PC-3 (cell line): ENCODE data around the gene SAG.

Experiments used
- EZH2 ChIP-seq: fragments of 300-600 bp; sonication (generic); IDR thresholded peaks from one replicate; pipeline ENCODE4 v1.6.1; 2017; ENCODE audit warnings: antibody characterized with exemption, mild to moderate bottlenecking, low read length; ENCODE audit not compliant: unreplicated experiment
- EZH2phosphoT487 ChIP-seq: fragments of 300-600 bp; sonication (generic); IDR thresholded peaks from 2 replicates; pipeline ENCODE4 v1.6.1; 2018; ENCODE audit warnings: mild to moderate bottlenecking, antibody characterized with exemption, low read length, borderline replicate concordance
- TF ChIP-seq, protein P1 (sequence below): fragments of 300-600 bp; sonication (generic); conservative IDR thresholded peaks from 2 replicates; pipeline ENCODE4 v1.5.1; 2017; ENCODE audit warnings: antibody characterized with exemption, low read depth, mild to moderate bottlenecking, low read length

GRCh38 chr2:233329489-233330135 lies 22.0 kb downstream of the SAG start:
- TF ChIP-seq, protein P1, sequence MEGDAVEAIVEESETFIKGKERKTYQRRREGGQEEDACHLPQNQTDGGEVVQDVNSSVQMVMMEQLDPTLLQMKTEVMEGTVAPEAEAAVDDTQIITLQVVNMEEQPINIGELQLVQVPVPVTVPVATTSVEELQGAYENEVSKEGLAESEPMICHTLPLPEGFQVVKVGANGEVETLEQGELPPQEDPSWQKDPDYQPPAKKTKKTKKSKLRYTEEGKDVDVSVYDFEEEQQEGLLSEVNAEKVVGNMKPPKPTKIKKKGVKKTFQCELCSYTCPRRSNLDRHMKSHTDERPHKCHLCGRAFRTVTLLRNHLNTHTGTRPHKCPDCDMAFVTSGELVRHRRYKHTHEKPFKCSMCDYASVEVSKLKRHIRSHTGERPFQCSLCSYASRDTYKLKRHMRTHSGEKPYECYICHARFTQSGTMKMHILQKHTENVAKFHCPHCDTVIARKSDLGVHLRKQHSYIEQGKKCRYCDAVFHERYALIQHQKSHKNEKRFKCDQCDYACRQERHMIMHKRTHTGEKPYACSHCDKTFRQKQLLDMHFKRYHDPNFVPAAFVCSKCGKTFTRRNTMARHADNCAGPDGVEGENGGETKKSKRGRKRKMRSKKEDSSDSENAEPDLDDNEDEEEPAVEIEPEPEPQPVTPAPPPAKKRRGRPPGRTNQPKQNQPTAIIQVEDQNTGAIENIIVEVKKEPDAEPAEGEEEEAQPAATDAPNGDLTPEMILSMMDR, result no peak
- TF ChIP-seq EZH2 (no peak), EZH2phosphoT487 (no peak)
